PC-3 (cell line): Measurements from ENCODE around the gene STK33. TPM values are rescaled to one million over a fixed set of nuclear protein-coding genes. Genes with fewer than 3 reads are reported as not detected.

Experiments used
- ATAC-seq: fragments of 200-7000 bp; cut with Tn5 transposase; 2 replicates; pipeline ENCODE4 v1.9.1; 2020; ENCODE audit warnings: mild to moderate bottlenecking, moderate library complexity
- BruUV-seq: library from RNA; stranded (reverse); fragments of 400-500 nt; replicated peaks from 2 replicates; lab custom pipeline; 2021; lab: Mats Ljungman, UMichigan
- CTCF ChIA-PET: fragments of 300-600 bp; sonication (Branson Sonifier 250); formaldehyde crosslinking; loops from one replicate; lab custom pipeline; 2022; ENCODE audit warnings: antibody characterized with exemption; lab: Charles Lee
- POLR2A ChIA-PET: fragments of 300-600 bp; sonication (Branson Sonifier 250); formaldehyde crosslinking; loops from one replicate; lab custom pipeline; 2022; ENCODE audit warnings: antibody characterized with exemption; ENCODE audit not compliant: unreplicated experiment; lab: Charles Lee
- DNase-seq: peaks from one replicate; pipeline ENCODE4 v3.0.0-alpha.2; 2015
- H2AFZ ChIP-seq: fragments of 300-600 bp; sonication (generic); 2 replicates; pipeline ENCODE4 v1.6.0; 2016; ENCODE audit warnings: antibody characterized with exemption, low read length
- H3F3A ChIP-seq: fragments of 300-600 bp; sonication (generic); one replicate; pipeline ENCODE4 v1.6.0; 2017; ENCODE audit warnings: antibody characterized with exemption, low read length, control low read depth, mild to moderate bottlenecking; ENCODE audit not compliant: unreplicated experiment
- H3K27ac ChIP-seq: fragments of 300-600 bp; sonication (generic); 2 replicates; pipeline ENCODE4 v1.5.1; 2016; ENCODE audit warnings: mild to moderate bottlenecking, low read length
- H3K27me3 ChIP-seq: fragments of 300-600 bp; sonication (generic); 2 replicates; pipeline ENCODE4 v1.6.1; 2016; ENCODE audit warnings: low read length, mixed read lengths
- H3K36me3 ChIP-seq: fragments of 300-600 bp; sonication (generic); 2 replicates; pipeline ENCODE4 v1.6.1; 2016; ENCODE audit warnings: low read depth, mixed run types, low read length, mixed read lengths
- H3K4me1 ChIP-seq: fragments of 300-600 bp; sonication (generic); 2 replicates; pipeline ENCODE4 v1.5.1; 2016; ENCODE audit warnings: low read length; ENCODE audit not compliant: insufficient read depth
- H3K4me2 ChIP-seq: fragments of 300-600 bp; sonication (generic); 2 replicates; pipeline ENCODE4 v1.6.0; 2016; ENCODE audit warnings: low read length
- H3K4me3 ChIP-seq: fragments of 300-600 bp; sonication (generic); 2 replicates; pipeline ENCODE4 v1.5.1; 2016; ENCODE audit warnings: mild to moderate bottlenecking, low read length, mixed read lengths
- H3K79me2 ChIP-seq: fragments of 300-600 bp; sonication (generic); 2 replicates; pipeline ENCODE4 v1.6.1; 2017; ENCODE audit warnings: low read length, mixed read lengths
- H3K9ac ChIP-seq: fragments of 300-600 bp; sonication (generic); 2 replicates; pipeline ENCODE4 v1.6.0; 2016; ENCODE audit warnings: mild to moderate bottlenecking, low read length
- H3K9me2 ChIP-seq: fragments of 300-600 bp; sonication (generic); replicated peaks from 2 replicates; pipeline ENCODE4 v1.6.1; 2016; ENCODE audit warnings: mixed run types, low read length, mixed read lengths
- H3K9me3 ChIP-seq: fragments of 300-600 bp; sonication (generic); 2 replicates; pipeline ENCODE4 v1.6.1; 2016; ENCODE audit warnings: low read length, mixed read lengths
- H4K20me1 ChIP-seq: fragments of 300-600 bp; sonication (generic); 2 replicates; pipeline ENCODE4 v1.6.1; 2016; ENCODE audit warnings: low read length, mixed read lengths
- EZH2 ChIP-seq: fragments of 300-600 bp; sonication (generic); IDR thresholded peaks from one replicate; pipeline ENCODE4 v1.6.1; 2017; ENCODE audit warnings: antibody characterized with exemption, mild to moderate bottlenecking, low read length; ENCODE audit not compliant: unreplicated experiment
- EZH2phosphoT487 ChIP-seq: fragments of 300-600 bp; sonication (generic); IDR thresholded peaks from 2 replicates; pipeline ENCODE4 v1.6.1; 2018; ENCODE audit warnings: mild to moderate bottlenecking, antibody characterized with exemption, low read length, borderline replicate concordance
- intact Hi-C: fragments of 100-400 bp; cut with micrococcal nuclease; formaldehyde crosslinking; loops from 2 replicates; pipeline ENCODE4 v1.9.0; 2023
- total RNA-seq: library from RNA; depleted of rRNA; stranded (reverse); fragments of >200 nt; gene quantifications from 2 replicates; pipeline ENCODE4 v1.2.3, GENCODE V29; 2014
- TF ChIP-seq, protein P1 (sequence below): fragments of 300-600 bp; sonication (generic); conservative IDR thresholded peaks from 2 replicates; pipeline ENCODE4 v1.5.1; 2017; ENCODE audit warnings: antibody characterized with exemption, low read depth, mild to moderate bottlenecking, low read length

STK33 gene
- total RNA-seq, 1 experiment from 2014 or later, result not detected

DNA sequence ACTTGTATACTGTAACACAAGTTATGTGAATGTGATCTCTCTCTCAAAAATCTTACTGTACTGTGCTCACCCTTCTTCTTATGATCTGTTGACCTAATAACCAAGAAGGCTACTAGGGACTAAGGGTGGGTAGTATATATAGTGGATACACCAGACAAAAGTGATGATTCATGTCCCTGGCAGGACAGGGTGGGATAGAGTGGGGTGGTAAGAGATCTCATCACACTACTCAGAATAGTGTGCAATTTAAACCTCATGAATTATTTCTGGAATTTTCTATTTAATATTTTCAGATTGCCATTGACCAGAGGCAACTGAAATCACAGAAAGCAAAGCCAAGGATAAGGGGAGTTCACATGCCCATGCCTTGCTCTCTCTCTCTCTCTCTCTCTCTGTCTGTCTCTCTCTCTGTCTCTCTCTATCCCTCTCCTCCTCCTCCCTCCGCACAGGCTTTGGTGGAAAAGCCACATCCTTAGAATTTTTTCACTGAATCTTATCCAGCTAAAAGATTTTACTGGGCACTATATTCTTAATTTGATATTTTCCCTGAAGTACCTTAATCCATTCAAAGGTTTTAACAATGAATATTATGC, 12.0 kb upstream of the STK33 start:
- no peaks in the 10 kb centered on the region for H3K79me2 ChIP-seq
- H3K4me2 ChIP-seq, result no peak overlapping the region
- no peak overlapping the region for H3K4me3 ChIP-seq
- no peaks in the 10 kb centered on the region for H3K9me3 ChIP-seq
- ATAC-seq (no peak), DNase-seq (no peak)
- intact Hi-C loops, result no loop called here
- no peak overlapping the region for H2AFZ ChIP-seq
- peaks cover 17% of the 10 kb centered on the region for H3K4me1 ChIP-seq
- H3K27me3 ChIP-seq, result no peaks in the 10 kb centered on the region
- CTCF ChIA-PET, result no interaction called here
- POLR2A ChIA-PET, result no interaction called here
- H3K27ac ChIP-seq, result no peak overlapping the region
- no peaks in the 10 kb centered on the region for H4K20me1 ChIP-seq
- TF ChIP-seq EZH2 (no peak), EZH2phosphoT487 (no peak)
- TF ChIP-seq, protein P1, sequence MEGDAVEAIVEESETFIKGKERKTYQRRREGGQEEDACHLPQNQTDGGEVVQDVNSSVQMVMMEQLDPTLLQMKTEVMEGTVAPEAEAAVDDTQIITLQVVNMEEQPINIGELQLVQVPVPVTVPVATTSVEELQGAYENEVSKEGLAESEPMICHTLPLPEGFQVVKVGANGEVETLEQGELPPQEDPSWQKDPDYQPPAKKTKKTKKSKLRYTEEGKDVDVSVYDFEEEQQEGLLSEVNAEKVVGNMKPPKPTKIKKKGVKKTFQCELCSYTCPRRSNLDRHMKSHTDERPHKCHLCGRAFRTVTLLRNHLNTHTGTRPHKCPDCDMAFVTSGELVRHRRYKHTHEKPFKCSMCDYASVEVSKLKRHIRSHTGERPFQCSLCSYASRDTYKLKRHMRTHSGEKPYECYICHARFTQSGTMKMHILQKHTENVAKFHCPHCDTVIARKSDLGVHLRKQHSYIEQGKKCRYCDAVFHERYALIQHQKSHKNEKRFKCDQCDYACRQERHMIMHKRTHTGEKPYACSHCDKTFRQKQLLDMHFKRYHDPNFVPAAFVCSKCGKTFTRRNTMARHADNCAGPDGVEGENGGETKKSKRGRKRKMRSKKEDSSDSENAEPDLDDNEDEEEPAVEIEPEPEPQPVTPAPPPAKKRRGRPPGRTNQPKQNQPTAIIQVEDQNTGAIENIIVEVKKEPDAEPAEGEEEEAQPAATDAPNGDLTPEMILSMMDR, result no peak
- H3K9me2 ChIP-seq, result no peaks in the 10 kb centered on the region
- H3F3A ChIP-seq, result no peaks in the 10 kb centered on the region
- BruUV-seq, result no TSS peak
- H3K9ac ChIP-seq, result no peak overlapping the region
- no peaks in the 10 kb centered on the region for H3K36me3 ChIP-seq

GRCh38 chr11:8604078-8604723, 10.2 kb upstream of the STK33 start:
- Histone ChIP-seq H3K9me2 (no peaks in the 10 kb centered on the region), H3K9ac (0 out of 2 replicates have a peak overlapping the region, but pooled peaks have one; percentile 21), H4K20me1 (no peaks in the 10 kb centered on the region), H3K9me3 (no peaks in the 10 kb centered on the region), H3K4me3 (no peak overlapping the region), H3F3A (no peaks in the 10 kb centered on the region), H3K79me2 (no peaks in the 10 kb centered on the region), H3K4me2 (peak overlapping the region; percentile 38; the same call in 1 of the 2 replicates), H3K36me3 (no peaks in the 10 kb centered on the region), H3K4me1 (peaks cover 17% of the 10 kb centered on the region), H2AFZ (0 out of 2 replicates have a peak overlapping the region, but pooled peaks have one; percentile 30), H3K27ac (peak overlapping the region; percentile 69), H3K27me3 (no peaks in the 10 kb centered on the region)
- POLR2A ChIA-PET, result no interaction called here
- ATAC-seq, result peak; percentile 84
- DNase-seq, result peak; percentile 96
- no TSS peak for BruUV-seq
- intact Hi-C loops, result no loop called here
- TF ChIP-seq, protein P1, result peak; percentile 76
- no peak for TF ChIP-seq EZH2phosphoT487
- CTCF ChIA-PET, result interaction anchor here (0.6 kb wide), 1 partner anchor 307 kb away, joined by 3 read pairs; the partner anchor contains the start of gene AKIP1

DNA sequence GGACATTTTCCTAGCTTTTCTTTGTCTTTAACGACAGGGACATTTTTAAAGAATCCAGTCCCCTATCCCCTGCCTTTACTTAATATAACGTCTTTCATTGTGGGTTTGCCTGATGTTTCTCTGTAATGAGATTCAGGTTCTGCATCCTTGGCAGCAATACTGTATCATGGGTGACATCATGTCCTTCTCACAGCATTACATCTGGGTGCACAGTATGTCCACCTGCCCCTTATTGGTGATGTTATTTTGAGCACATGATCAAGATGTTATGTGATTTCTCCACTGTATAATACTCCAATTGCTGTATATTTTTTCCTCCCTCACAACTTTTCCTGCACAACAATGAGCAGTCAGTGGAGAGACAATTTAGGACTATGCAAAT, 9.7 kb upstream of the STK33 start:
- no peak overlapping the region for H2AFZ ChIP-seq
- peaks cover 17% of the 10 kb centered on the region for H3K4me1 ChIP-seq
- peak overlapping the region; percentile 38; the same call in 1 of the 2 replicates for H3K4me2 ChIP-seq
- H3K9ac ChIP-seq, result no peak overlapping the region
- intact Hi-C loops, result no loop called here
- no peaks in the 10 kb centered on the region for H3K79me2 ChIP-seq
- H3F3A ChIP-seq, result no peaks in the 10 kb centered on the region
- H3K9me3 ChIP-seq, result no peaks in the 10 kb centered on the region
- no peaks in the 10 kb centered on the region for H3K36me3 ChIP-seq
- no peak for ATAC-seq
- POLR2A ChIA-PET, result no interaction called here
- H4K20me1 ChIP-seq, result no peaks in the 10 kb centered on the region
- H3K9me2 ChIP-seq, result no peaks in the 10 kb centered on the region
- no peak for DNase-seq
- H3K4me3 ChIP-seq, result no peak overlapping the region
- H3K27me3 ChIP-seq, result no peaks in the 10 kb centered on the region
- CTCF ChIA-PET, result no interaction called here
- no TSS peak for BruUV-seq
- peak overlapping the region; percentile 66 for H3K27ac ChIP-seq
- TF ChIP-seq, protein P1, result no peak
- TF ChIP-seq EZH2 (no peak), EZH2phosphoT487 (no peak)
